Trophoblast cell (in vitro differentiated cells and primary cell): ENCODE results near the gene CHRNE.

Source experiments
- DNase-seq, 2 donors: peaks; one replicate each; pipeline ENCODE4 v3.0.0-alpha.2; 2016
- H2AFZ ChIP-seq: 2 replicates; pipeline ENCODE4 v1.6.1; 2013; ENCODE audit warnings: low read length, moderate library complexity, mild to moderate bottlenecking; ENCODE audit not compliant: insufficient read depth, poor library complexity
- H2AK5ac ChIP-seq: 2 replicates; pipeline ENCODE4 v1.6.1; 2013; ENCODE audit warnings: mild to moderate bottlenecking, low read length
- H2BK120ac ChIP-seq: 2 replicates; pipeline ENCODE4 v1.6.1; 2013; ENCODE audit warnings: low read length, mild to moderate bottlenecking, moderate library complexity; ENCODE audit not compliant: insufficient read depth, poor library complexity
- H2BK12ac ChIP-seq: 2 replicates; pipeline ENCODE4 v1.6.1; 2013; ENCODE audit warnings: mild to moderate bottlenecking, low read length, moderate library complexity
- H2BK5ac ChIP-seq: 2 replicates; pipeline ENCODE4 v1.6.1; 2013; ENCODE audit warnings: low read length, low read depth, moderate library complexity, mild to moderate bottlenecking; ENCODE audit not compliant: poor library complexity
- H3K14ac ChIP-seq: 2 replicates; pipeline ENCODE4 v1.6.1; 2013; ENCODE audit warnings: mild to moderate bottlenecking, low read length
- H3K18ac ChIP-seq: 2 replicates; pipeline ENCODE4 v1.6.1; 2013; ENCODE audit warnings: mild to moderate bottlenecking, low read length
- H3K23ac ChIP-seq: 2 replicates; pipeline ENCODE4 v1.6.1; 2013; ENCODE audit warnings: low read length
- H3K27ac ChIP-seq: 2 replicates; pipeline ENCODE4 v1.5.1; 2013; ENCODE audit warnings: low read depth, mild to moderate bottlenecking, inconsistent platforms, low read length, moderate library complexity
- H3K27me3 ChIP-seq: 2 replicates; pipeline ENCODE4 v1.6.1; 2013; ENCODE audit warnings: inconsistent platforms, mild to moderate bottlenecking, low read length, moderate library complexity; ENCODE audit not compliant: insufficient read depth
- H3K36me3 ChIP-seq, 2 experiments: 1 replicate in 1 of 2; 2 replicates in 1 of 2; pipeline ENCODE4 v1.6.1; 2013; ENCODE audit warnings: low read length in 2 of 2, mild to moderate bottlenecking in 2 of 2, moderate library complexity in 1 of 2; ENCODE audit not compliant: insufficient read depth in 2 of 2, control insufficient read depth in 1 of 2
- H3K4ac ChIP-seq: 2 replicates; pipeline ENCODE4 v1.6.1; 2013; ENCODE audit warnings: low read depth, mild to moderate bottlenecking, low read length, moderate library complexity
- H3K4me1 ChIP-seq, 2 experiments: 1 replicate in 1 of 2; 2 replicates in 1 of 2; pipeline ENCODE4 v1.6.1; 2013; ENCODE audit warnings: low read length in 2 of 2, mild to moderate bottlenecking in 2 of 2, moderate library complexity in 1 of 2; ENCODE audit not compliant: insufficient read depth in 2 of 2, control insufficient read depth in 1 of 2
- H3K4me2 ChIP-seq: 2 replicates; pipeline ENCODE4 v1.6.1; 2013; ENCODE audit warnings: inconsistent platforms, mild to moderate bottlenecking, low read length, moderate library complexity
- H3K4me3 ChIP-seq: 2 replicates; pipeline ENCODE4 v1.5.1; 2013; ENCODE audit warnings: mild to moderate bottlenecking, low read depth, low read length, inconsistent platforms
- H3K79me1 ChIP-seq: one replicate; pipeline ENCODE4 v1.6.1; 2013; ENCODE audit warnings: low read length
- H3K79me2 ChIP-seq: 2 replicates; pipeline ENCODE4 v1.6.1; 2013; ENCODE audit warnings: low read length, mild to moderate bottlenecking; ENCODE audit not compliant: control insufficient read depth, insufficient read depth, poor library complexity
- H3K9ac ChIP-seq: 2 replicates; pipeline ENCODE4 v1.6.1; 2013; ENCODE audit warnings: mild to moderate bottlenecking, low read length
- H3K9me3 ChIP-seq: 2 replicates; pipeline ENCODE4 v1.6.1; 2013; ENCODE audit warnings: low read depth, mild to moderate bottlenecking, control low read depth, inconsistent platforms, low read length; ENCODE audit not compliant: insufficient read depth
- H4K12ac ChIP-seq: 2 replicates; pipeline ENCODE4 v1.6.1; 2013; ENCODE audit warnings: low read depth, mild to moderate bottlenecking, low read length, moderate library complexity
- H4K8ac ChIP-seq: 2 replicates; pipeline ENCODE4 v1.6.1; 2013; ENCODE audit warnings: low read depth, mild to moderate bottlenecking, low read length, moderate library complexity
- H4K91ac ChIP-seq: one replicate; pipeline ENCODE4 v1.6.1; 2013; ENCODE audit warnings: low read depth, mild to moderate bottlenecking, low read length, moderate library complexity
- WGBS: extraction: QIAGEN DNeasy Blood & Tissue Kit; methylation state at CpG from one replicate; pipeline ENCODE4 v1.1.7; 2013; ENCODE audit warnings: missing lambda C conversion rate; ENCODE audit not compliant: insufficient read length, insufficient coverage; ENCODE audit errors: extremely low coverage; 5-methylcytosine and 5-hydroxymethylcytosine counted together

CHRNE gene

DNA sequence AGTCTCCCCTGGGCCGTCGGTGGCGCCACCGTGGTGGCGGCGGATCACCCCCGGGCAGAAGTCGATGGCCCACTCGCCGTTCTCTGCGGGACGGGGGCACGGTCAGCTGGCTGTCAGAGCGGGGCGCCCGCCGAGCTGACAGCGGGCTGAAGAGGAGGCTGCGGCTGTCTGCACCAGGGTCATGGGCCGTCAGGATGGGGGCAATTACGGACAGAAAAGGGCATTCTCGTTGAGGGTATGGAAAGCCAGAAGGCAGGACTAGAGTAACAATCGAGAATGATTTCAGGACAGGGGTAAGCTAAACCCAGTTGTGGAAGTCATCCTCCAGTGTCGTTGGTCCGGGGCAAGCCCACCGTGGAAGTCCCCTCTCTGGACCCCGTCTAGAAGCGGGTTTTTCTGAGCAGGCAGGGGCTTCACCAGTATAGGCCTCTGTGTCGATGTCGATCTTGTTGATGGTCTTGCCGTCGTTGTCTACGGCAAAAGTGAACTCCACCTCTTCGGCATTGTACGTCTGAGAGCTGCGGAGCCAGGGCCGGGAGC is 1.7 kb downstream of the CHRNE start:
- Histone ChIP-seq H2AK5ac (no peak overlapping the region), H3K36me3 (peaks cover 39 to 53% of the 10 kb centered on the region in 2 experiments), H2BK12ac (no peak overlapping the region)

DNA sequence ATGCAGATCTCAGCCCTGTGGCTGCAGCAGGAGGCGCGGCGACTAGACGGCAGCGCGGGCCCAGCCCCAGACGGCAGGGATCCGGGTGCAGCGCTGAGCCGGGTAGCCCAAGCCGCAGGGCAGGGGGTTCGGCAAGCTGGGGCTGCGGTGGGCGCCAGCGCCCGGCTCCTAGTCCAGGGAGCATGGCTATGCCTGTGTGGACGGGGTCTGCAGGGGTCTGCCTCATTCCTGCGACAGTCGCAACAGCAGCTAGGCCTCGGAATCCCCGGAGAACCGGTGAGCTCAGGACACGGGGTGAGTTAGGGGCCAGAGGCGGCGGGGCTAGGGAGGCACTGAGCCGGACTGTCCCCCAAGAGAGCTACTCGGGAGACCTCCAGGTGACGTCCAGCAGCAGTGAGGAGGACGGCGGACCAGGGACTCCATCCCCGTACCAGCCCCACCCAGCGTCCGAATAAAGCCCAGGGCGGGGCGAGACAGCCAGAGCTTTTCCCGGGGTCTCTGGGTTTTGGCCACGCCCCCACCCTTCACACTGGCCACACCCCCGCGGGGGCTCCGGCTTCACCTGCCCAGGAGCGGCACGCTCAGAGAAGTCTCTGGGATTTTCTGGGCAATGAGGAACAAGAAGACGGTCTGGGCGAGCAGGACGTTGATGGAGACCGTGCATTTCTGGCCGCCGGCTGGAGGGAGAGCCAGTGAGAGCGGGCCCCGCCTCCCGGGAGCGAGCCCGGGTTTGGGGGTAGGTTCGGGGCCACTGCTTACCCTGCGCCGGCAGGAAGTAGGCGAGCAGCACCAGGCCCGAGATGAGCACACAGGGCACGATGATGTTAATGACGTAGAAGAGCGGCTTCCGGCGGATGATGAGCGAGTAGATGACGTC is 2.4 kb downstream of the CHRNE start:
- H3K36me3 ChIP-seq: peaks cover 47 to 60% of the 10 kb centered on the region in 2 experiments
- H4K8ac ChIP-seq: no peak overlapping the region
- no peak overlapping the region for H2BK12ac ChIP-seq
- H2AK5ac ChIP-seq: no peak overlapping the region
- H3K18ac ChIP-seq: no peak overlapping the region
- H3K79me2 ChIP-seq: no peaks in the 10 kb centered on the region
- no peak overlapping the region for H2BK5ac ChIP-seq
- H3K4me1 ChIP-seq: no peaks in the 10 kb centered on the region
- H3K9ac ChIP-seq: no peak overlapping the region
- no peak overlapping the region for H2BK120ac ChIP-seq
- H3K4me3 ChIP-seq: no peak overlapping the region
- no CpG with 5 or more reads among the region's 65 CpGs for WGBS
- no peak overlapping the region for H3K27ac ChIP-seq
- DNase-seq: peak; percentile 26 to 40
- no peaks in the 10 kb centered on the region for H3K27me3 ChIP-seq
- no peaks in the 10 kb centered on the region for H3K9me3 ChIP-seq
- H3K23ac ChIP-seq: no peak overlapping the region
- no peak overlapping the region for H4K91ac ChIP-seq
- H3K4me2 ChIP-seq: no peak overlapping the region
- no peaks in the 10 kb centered on the region for H3K79me1 ChIP-seq
- H3K14ac ChIP-seq: no peak overlapping the region
- no peak overlapping the region for H4K12ac ChIP-seq
- H2AFZ ChIP-seq: no peak overlapping the region
- H3K4ac ChIP-seq: no peak overlapping the region

More for the DNA sequence above, 1.7 kb downstream of the CHRNE start:
- Histone ChIP-seq H3K79me1 (no peaks in the 10 kb centered on the region), H2BK5ac (no peak overlapping the region), H3K23ac (no peak overlapping the region), H3K9me3 (no peaks in the 10 kb centered on the region), H3K27me3 (no peaks in the 10 kb centered on the region), H3K4me1 (no peaks in the 10 kb centered on the region), H3K18ac (no peak overlapping the region), H2AFZ (no peak overlapping the region), H3K4me3 (no peak overlapping the region), H3K4me2 (no peak overlapping the region), H4K91ac (no peak overlapping the region), H3K27ac (no peak overlapping the region), H4K8ac (no peak overlapping the region), H3K9ac (no peak overlapping the region), H3K14ac (no peak overlapping the region), H3K79me2 (no peaks in the 10 kb centered on the region), H3K4ac (no peak overlapping the region), H2BK120ac (no peak overlapping the region), H4K12ac (no peak overlapping the region)
- DNase-seq: no peak
- WGBS: no CpG with 5 or more reads among the region's 37 CpGs

DNA sequence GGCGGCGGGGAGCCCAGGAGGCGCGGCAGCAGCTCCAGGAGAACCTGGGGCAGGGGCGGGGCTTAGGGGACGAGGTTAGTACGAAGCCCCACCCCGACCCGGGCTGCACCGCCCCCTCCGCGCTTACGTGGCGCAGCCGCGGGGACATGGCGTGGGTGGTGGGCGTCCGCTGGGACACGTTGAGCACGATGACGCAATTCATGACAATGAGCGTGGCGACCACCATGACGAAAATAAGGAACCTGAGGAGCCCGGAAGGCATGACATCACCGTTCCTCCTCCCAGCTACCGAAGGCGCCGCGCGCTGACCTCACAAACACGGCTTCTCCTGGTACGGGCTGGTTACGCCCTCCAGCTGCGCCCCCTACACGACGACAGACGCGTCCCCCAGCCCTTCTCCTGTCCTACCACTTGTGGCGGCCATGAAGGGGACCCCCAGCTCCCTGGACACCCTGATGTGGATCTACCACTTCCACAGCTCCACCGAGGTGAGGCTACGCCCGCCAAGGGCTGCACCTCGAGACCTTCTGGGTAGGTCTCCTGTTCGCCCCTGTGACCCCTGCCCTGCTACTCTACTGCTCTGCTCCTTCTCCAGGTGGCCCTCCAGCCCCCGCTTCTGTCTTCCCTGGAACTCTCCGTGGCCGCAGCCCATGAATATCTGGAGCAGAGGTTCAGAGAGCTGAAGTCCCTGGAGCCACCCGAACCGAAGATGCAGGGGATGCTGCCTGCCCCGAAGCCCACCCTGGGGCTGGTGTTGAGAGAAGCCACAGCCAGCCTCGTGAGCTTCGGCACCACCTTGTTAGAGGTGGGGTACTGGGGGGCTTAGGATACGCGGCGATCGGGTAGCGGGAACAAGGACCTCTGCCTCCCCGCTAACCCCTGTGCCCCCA is 3.3 kb downstream of the CHRNE start, which contains the start of gene C17orf107:
C17orf107 (plus strand) TSS at position 196 of the 890 bp plus-strand sequence; CDS start at position 423, 227 bp downstream.
- no peak within 1 kb of the TSS for H3K4ac ChIP-seq
- peaks cover 55 to 69% of the 10 kb centered on the region in 2 experiments for H3K36me3 ChIP-seq
- H2AK5ac ChIP-seq: no peak within 1 kb of the TSS
- H3K9me3 ChIP-seq: no peaks in the 10 kb centered on the region
- no peak within 1 kb of the TSS for H4K8ac ChIP-seq
- no peak within 1 kb of the TSS for H3K18ac ChIP-seq
- no peak within 1 kb of the TSS for H3K14ac ChIP-seq
- no peak within 1 kb of the TSS for H3K4me3 ChIP-seq
- no peak within 1 kb of the TSS for H2BK5ac ChIP-seq
- H3K4me1 ChIP-seq: no peaks in the 10 kb centered on the region
- H3K27ac ChIP-seq: no peak within 1 kb of the TSS
- H3K4me2 ChIP-seq: no peak within 1 kb of the TSS
- no peak within 1 kb of the TSS for H2BK12ac ChIP-seq
- no CpG with 5 or more reads among the region's 60 CpGs for WGBS
- H2AFZ ChIP-seq: no peak within 1 kb of the TSS
- DNase-seq: peak; percentile 88 to 89
- H4K12ac ChIP-seq: no peak within 1 kb of the TSS
- H2BK120ac ChIP-seq: no peak within 1 kb of the TSS
- H3K23ac ChIP-seq: no peak within 1 kb of the TSS
- no peak within 1 kb of the TSS for H3K9ac ChIP-seq
- H4K91ac ChIP-seq: no peak within 1 kb of the TSS
- H3K27me3 ChIP-seq: no peaks in the 10 kb centered on the region
- no peaks in the 10 kb centered on the region for H3K79me2 ChIP-seq
- no peaks in the 10 kb centered on the region for H3K79me1 ChIP-seq

DNA sequence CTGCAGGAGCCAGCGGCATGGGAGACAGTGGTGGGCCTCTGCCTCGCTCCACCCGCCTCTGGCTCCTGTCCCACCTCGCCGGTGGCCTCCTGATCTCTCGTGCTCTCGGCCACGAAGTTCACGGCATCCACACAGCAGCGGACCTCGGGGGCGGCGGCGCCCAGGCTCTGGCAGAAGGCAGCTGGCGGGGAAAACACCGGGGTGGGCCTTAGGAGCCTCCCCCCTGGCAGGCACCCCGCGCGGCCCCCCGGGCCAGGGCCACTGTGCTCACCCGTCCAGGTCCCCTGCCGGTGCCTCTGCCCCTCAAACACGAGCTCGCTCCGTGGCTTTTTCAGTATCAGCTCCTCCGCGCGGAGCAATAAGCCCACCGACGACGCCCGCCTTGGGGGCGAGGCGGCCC is 4.0 kb downstream of the CHRNE start:
- no peaks in the 10 kb centered on the region for H3K79me1 ChIP-seq

More for the DNA sequence above, 4.0 kb downstream of the CHRNE start:
- Histone ChIP-seq H3K4ac (no peak overlapping the region), H3K27ac (no peak overlapping the region), H3K9ac (no peak overlapping the region), H4K12ac (no peak overlapping the region), H3K4me1 (no peaks in the 10 kb centered on the region), H3K4me3 (no peak overlapping the region), H3K18ac (no peak overlapping the region), H3K36me3 (peaks cover 62 to 76% of the 10 kb centered on the region in 2 experiments), H2BK120ac (no peak overlapping the region), H3K23ac (no peak overlapping the region), H2BK12ac (no peak overlapping the region), H3K14ac (no peak overlapping the region), H2BK5ac (no peak overlapping the region), H4K8ac (no peak overlapping the region), H3K4me2 (no peak overlapping the region), H2AK5ac (no peak overlapping the region), H3K27me3 (no peaks in the 10 kb centered on the region), H4K91ac (no peak overlapping the region), H3K9me3 (no peaks in the 10 kb centered on the region), H2AFZ (no peak overlapping the region), H3K79me2 (no peaks in the 10 kb centered on the region)
- no peak for DNase-seq
- no CpG with 5 or more reads among the region's 34 CpGs for WGBS
